Kidney (tissue), 14 donors: ENCODE measurements around the gene HLA-E. TPM values are rescaled to one million over a fixed set of nuclear protein-coding genes. Genes with fewer than 3 reads are reported as not detected.
"Not testable (repeated sequence)": the region's sequence is repeated elsewhere in the genome, so short reads cannot be mapped to it uniquely, and the experiment has no call there.

Source experiments
- DNase-seq, 5 donors: peaks; one replicate each; pipeline ENCODE4 v3.0.0-alpha.2; 2013 to 2020
- FAIRE-seq: peaks from 2 replicates; lab custom pipeline; 2012; peaks lifted over from hg19 to GRCh38; lab: Jason Lieb, UNC
- H3K27ac ChIP-seq, 2 donors: one replicate each; pipeline ENCODE4 v1.7.0; 2013; ENCODE audit warnings: low read depth in 2 of 2, low read length in 2 of 2, inconsistent platforms in 1 of 2
- H3K27me3 ChIP-seq: one replicate; pipeline ENCODE4 v1.7.1; 2013; ENCODE audit warnings: low read length, inconsistent platforms; ENCODE audit not compliant: control insufficient read depth, insufficient read depth
- H3K36me3 ChIP-seq, 3 donors: one replicate each; pipeline versions ENCODE4 v1.7.0 to v1.7.1; 2013; ENCODE audit warnings: low read length in 3 of 3, control low read depth in 1 of 3, inconsistent platforms in 1 of 3; ENCODE audit not compliant: insufficient read depth in 3 of 3, control insufficient read depth in 2 of 3
- H3K4me1 ChIP-seq, 3 donors: one replicate each; pipeline versions ENCODE4 v1.7.0 to v1.7.1; 2013; ENCODE audit warnings: low read length in 3 of 3, inconsistent platforms in 1 of 3, low read depth in 1 of 3; ENCODE audit not compliant: control insufficient read depth in 2 of 3, insufficient read depth in 2 of 3
- H3K4me3 ChIP-seq, 3 donors: one replicate each; pipeline versions ENCODE4 v1.7.0 to v1.8.1; 2013; ENCODE audit warnings: low read length in 3 of 3, control low read depth in 1 of 3, inconsistent platforms in 1 of 3
- H3K9ac ChIP-seq, 3 donors: one replicate each; pipeline versions ENCODE4 v1.7.0 to v1.7.1; 2013; ENCODE audit warnings: low read length in 3 of 3, control low read depth in 1 of 3, inconsistent platforms in 1 of 3
- H3K9me3 ChIP-seq, 3 donors: one replicate each; pipeline versions ENCODE4 v1.7.0 to v1.7.1; 2013; ENCODE audit warnings: low read length in 3 of 3, control low read depth in 1 of 3, inconsistent platforms in 1 of 3; ENCODE audit not compliant: control insufficient read depth in 2 of 3, insufficient read depth in 1 of 3
- intact Hi-C: fragments of 100-400 bp; cut with DNase I; formaldehyde crosslinking; loops from one replicate; pipeline ENCODE4 v1.11.1; 2022
- polyA plus RNA-seq: library from polyadenylated mRNA; stranded (reverse); fragments of 350-450 nt; fragmentation: Illumina TruSeq; extraction: RNeasy Lipid Tissue Mini Kit (QIAGEN cat#74804); gene quantifications from one replicate; pipeline ENCODE4 v1.2.3, GENCODE V29; 2014; ENCODE audit warnings: low read depth, low replicate concordance; ENCODE audit not compliant: insufficient read depth
- total RNA-seq: library from RNA; stranded (reverse); fragmentation: NEBNext Ultra II Directional; extraction: Animal tissue kit (Norgen Biotek cat#: 25700); gene quantifications from one replicate; pipeline ENCODE4 v1.2.1, GENCODE V29; 2021
- TF ChIP-seq, protein P1 (sequence below): IDR thresholded peaks from 3 replicates; pipeline ENCODE4 v1.5.1; 2012; ENCODE audit warnings: mild to moderate bottlenecking, moderate library complexity, borderline replicate concordance; ENCODE audit not compliant: insufficient read depth; ENCODE audit errors: extremely low read depth
- donor health status: control.
- donor health status: control.
- donor health status: control.
- donor health status: control.
- donor health status: control.
- donor health status: DM: yes; HTN: yes; CAD: no.
- donor health status: Normal renal cell carcinoma (clear cell type).

The HLA-E gene
- total and polyA plus RNA-seq, 2 donors from 2014 or later, result 387 to 525 TPM

DNA sequence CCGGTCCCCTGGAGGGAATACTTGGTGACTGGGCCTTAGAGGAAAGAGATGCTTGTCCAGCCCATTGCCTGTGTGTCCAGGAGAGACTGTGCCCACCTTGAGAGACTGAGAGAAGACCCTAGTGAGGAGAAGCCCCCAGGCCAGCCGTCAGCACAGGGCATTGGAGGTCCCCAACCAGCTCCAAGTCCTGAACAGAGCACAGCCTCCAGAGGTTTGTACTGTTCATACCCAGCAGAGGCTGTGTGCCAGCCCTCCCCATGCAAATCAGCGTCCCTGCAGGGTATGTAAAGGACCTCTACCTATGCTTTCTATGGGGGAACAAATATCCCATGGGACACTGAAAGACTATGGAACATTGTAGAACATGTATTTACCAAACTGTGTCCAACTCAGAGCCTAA is 8.4 kb downstream of the HLA-E start:
- intact Hi-C loops, result no loop called here

GRCh38 chr6:30498705-30499104 is 9.4 kb downstream of the HLA-E start:
- H3K4me1 ChIP-seq, H3K36me3 ChIP-seq, H3K9me3 ChIP-seq, H3K4me3 ChIP-seq, H3K27ac ChIP-seq, FAIRE-seq, intact Hi-C loops, H3K27me3 ChIP-seq, DNase-seq, H3K9ac ChIP-seq: not testable (repeated sequence)

More for the DNA sequence above, 8.4 kb downstream of the HLA-E start:
- H3K36me3 ChIP-seq, result peaks cover 0 to 1% (median 0%) of the 10 kb centered on the region in 3 donors
- no peak overlapping the region for H3K27ac ChIP-seq
- DNase-seq (no peak), FAIRE-seq (no peak)
- TF ChIP-seq, protein P1, sequence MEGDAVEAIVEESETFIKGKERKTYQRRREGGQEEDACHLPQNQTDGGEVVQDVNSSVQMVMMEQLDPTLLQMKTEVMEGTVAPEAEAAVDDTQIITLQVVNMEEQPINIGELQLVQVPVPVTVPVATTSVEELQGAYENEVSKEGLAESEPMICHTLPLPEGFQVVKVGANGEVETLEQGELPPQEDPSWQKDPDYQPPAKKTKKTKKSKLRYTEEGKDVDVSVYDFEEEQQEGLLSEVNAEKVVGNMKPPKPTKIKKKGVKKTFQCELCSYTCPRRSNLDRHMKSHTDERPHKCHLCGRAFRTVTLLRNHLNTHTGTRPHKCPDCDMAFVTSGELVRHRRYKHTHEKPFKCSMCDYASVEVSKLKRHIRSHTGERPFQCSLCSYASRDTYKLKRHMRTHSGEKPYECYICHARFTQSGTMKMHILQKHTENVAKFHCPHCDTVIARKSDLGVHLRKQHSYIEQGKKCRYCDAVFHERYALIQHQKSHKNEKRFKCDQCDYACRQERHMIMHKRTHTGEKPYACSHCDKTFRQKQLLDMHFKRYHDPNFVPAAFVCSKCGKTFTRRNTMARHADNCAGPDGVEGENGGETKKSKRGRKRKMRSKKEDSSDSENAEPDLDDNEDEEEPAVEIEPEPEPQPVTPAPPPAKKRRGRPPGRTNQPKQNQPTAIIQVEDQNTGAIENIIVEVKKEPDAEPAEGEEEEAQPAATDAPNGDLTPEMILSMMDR, result no peak
- no peak overlapping the region for H3K4me3 ChIP-seq
- H3K27me3 ChIP-seq, result no peaks in the 10 kb centered on the region
- H3K9ac ChIP-seq, result no peak overlapping the region
- H3K9me3 ChIP-seq, result no peaks in the 10 kb centered on the region
- no peaks in the 10 kb centered on the region for H3K4me1 ChIP-seq

DNA sequence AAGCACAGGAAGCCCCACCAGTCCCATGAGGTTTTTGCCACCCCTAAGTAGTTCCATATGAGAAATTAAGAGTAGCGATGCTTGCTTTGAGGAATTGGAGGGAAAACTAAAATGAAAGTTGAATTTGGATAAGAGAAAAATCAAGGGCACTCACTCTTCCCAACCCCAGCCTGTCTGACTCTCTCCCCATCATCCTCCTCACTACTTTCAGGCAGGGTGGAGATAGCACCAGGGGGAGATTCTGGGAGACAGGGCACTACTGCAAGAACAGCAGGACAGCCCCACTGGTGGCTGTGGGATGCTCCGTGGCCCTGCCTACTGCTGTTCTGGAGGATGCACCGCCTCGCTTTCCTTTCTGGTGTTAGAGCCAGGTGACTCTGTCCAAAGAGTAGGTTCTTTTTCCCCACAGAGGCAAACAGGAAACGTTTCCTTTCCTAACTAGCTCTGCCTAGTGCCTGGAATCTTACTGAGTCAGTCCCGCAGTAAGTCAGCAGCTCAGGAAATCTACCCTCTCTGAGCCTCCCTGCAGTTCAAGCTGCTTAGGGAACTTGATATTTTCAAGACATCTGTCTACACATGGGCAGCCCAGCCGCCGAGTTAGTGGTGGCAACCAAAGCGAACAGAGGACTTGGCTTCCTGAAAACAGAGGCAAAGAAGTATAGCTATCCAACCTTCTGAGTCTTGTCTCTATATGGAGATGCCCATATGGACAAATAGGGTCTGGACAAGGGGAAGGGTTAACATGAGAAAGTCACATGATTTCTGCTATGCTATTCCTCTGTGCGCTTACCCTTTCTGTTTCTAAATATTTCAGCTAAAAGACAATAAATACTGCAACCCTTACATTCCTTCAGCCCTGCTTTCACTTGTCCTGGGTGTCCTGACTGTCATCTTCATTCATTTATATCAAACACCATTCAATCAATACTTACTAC is 11.4 kb downstream of the HLA-E start:
- TF ChIP-seq, protein P1, result no peak
- H3K27me3 ChIP-seq, result no peaks in the 10 kb centered on the region
- no peaks in the 10 kb centered on the region for H3K36me3 ChIP-seq
- DNase-seq (no peak), FAIRE-seq (no peak)
- H3K9ac ChIP-seq, result no peak overlapping the region
- no peak overlapping the region for H3K4me3 ChIP-seq
- no peaks in the 10 kb centered on the region for H3K4me1 ChIP-seq
- no peaks in the 10 kb centered on the region for H3K9me3 ChIP-seq
- intact Hi-C loops, result no loop called here
- H3K27ac ChIP-seq, result peak overlapping the region; percentile 12 to 16
